ENCODE measurements around the gene SEC61A1. TPM values are rescaled to one million over a fixed set of nuclear protein-coding genes. Genes with fewer than 3 reads are reported as not detected.
A peak's percentile ranks its signal among the peaks of the same experiment; 100 is the strongest.

Gene SEC61A1
- total RNA-seq, 2 donors from 2014 or later = 152 to 174 TPM

GRCh38 chr3:128056258-128056657 is 4.0 kb downstream of the SEC61A1 start:
- no peak for TF ChIP-seq CTCF (conservative IDR thresholded peaks at IDR 0.05)
- Histone ChIP-seq H3K36me3 (ENCODE audit: control insufficient read depth, insufficient read depth, low read length) (peaks cover 75% of the 10 kb centered on the region), H3K4me1 (ENCODE audit: control insufficient read depth, insufficient read depth, low read length) (no peaks in the 10 kb centered on the region), H3K9me3 (ENCODE audit: control insufficient read depth, low read length) (no peaks in the 10 kb centered on the region), H3K27me3 (ENCODE audit: control insufficient read depth, insufficient read depth, low read length, poor library complexity, severe bottlenecking) (no peaks in the 10 kb centered on the region), H3K4me3 (ENCODE audit: low read length) (peak overlapping the region; percentile 99), H3K9ac (ENCODE audit: extremely low read depth, low read length, poor library complexity, severe bottlenecking) (no peak overlapping the region), H3K27ac (ENCODE audit: low read depth, low read length) (no peak overlapping the region)
- Mint-ChIP-seq H3K4me1 (peaks cover 29% of the 10 kb centered on the region), H3K4me3 (no peak overlapping the region), H3K36me3 (ENCODE audit: low read depth) (peaks cover 65% of the 10 kb centered on the region), H3K27me3 (ENCODE audit: insufficient read depth) (no peaks in the 10 kb centered on the region), H3K9me3 (no peaks in the 10 kb centered on the region), H3K27ac (no peak overlapping the region)
- WGBS, 2 experiments (ENCODE audit: insufficient coverage in 1 of 2, insufficient read length in 1 of 2) = 89 to 98% methylated on average over 3 to 4 of the region's 4 CpGs
- DNase-seq = no peak

- Histone ChIP-seq H3K9ac (ENCODE audit: extremely low read depth, low read length, poor library complexity, severe bottlenecking) (no peak overlapping the region), H3K27me3 (ENCODE audit: control insufficient read depth, insufficient read depth, low read length, poor library complexity, severe bottlenecking) (no peaks in the 10 kb centered on the region), H3K4me3 (ENCODE audit: low read length) (no peak overlapping the region), H3K27ac (ENCODE audit: low read depth, low read length) (no peak overlapping the region), H3K36me3 (ENCODE audit: control insufficient read depth, insufficient read depth, low read length) (peaks cover 90% of the 10 kb centered on the region), H3K4me1 (ENCODE audit: control insufficient read depth, insufficient read depth, low read length) (no peaks in the 10 kb centered on the region), H3K9me3 (ENCODE audit: control insufficient read depth, low read length) (no peaks in the 10 kb centered on the region)
- Mint-ChIP-seq H3K4me3 (no peak overlapping the region), H3K27ac (no peak overlapping the region), H3K27me3 (ENCODE audit: insufficient read depth) (no peaks in the 10 kb centered on the region), H3K9me3 (no peaks in the 10 kb centered on the region), H3K36me3 (ENCODE audit: low read depth) (peaks cover 85% of the 10 kb centered on the region), H3K4me1 (no peaks in the 10 kb centered on the region)
- TF ChIP-seq CTCF (conservative IDR thresholded peaks at IDR 0.05) = peak; percentile 48
- 93 to 94% methylated on average over 11 of the region's 11 CpGs for WGBS, 2 experiments (ENCODE audit: insufficient coverage in 1 of 2, insufficient read length in 1 of 2)
- peak; percentile 43 for DNase-seq
Measured at GRCh38 chr3:128060473-128061381, 8.5 kb downstream of the SEC61A1 start.

- Mint-ChIP-seq H3K4me3 (no peak overlapping the region), H3K27ac (no peak overlapping the region), H3K9me3 (no peaks in the 10 kb centered on the region), H3K36me3 (ENCODE audit: low read depth) (peaks cover 86% of the 10 kb centered on the region), H3K4me1 (no peaks in the 10 kb centered on the region), H3K27me3 (ENCODE audit: insufficient read depth) (no peaks in the 10 kb centered on the region)
- peak; percentile 36 for DNase-seq
- Histone ChIP-seq H3K4me1 (ENCODE audit: control insufficient read depth, insufficient read depth, low read length) (no peaks in the 10 kb centered on the region), H3K36me3 (ENCODE audit: control insufficient read depth, insufficient read depth, low read length) (peaks cover 91% of the 10 kb centered on the region), H3K27me3 (ENCODE audit: control insufficient read depth, insufficient read depth, low read length, poor library complexity, severe bottlenecking) (no peaks in the 10 kb centered on the region), H3K9me3 (ENCODE audit: control insufficient read depth, low read length) (no peaks in the 10 kb centered on the region), H3K27ac (ENCODE audit: low read depth, low read length) (no peak overlapping the region), H3K9ac (ENCODE audit: extremely low read depth, low read length, poor library complexity, severe bottlenecking) (no peak overlapping the region), H3K4me3 (ENCODE audit: low read length) (no peak overlapping the region)
- 83 to 86% methylated on average over 8 of the region's 8 CpGs for WGBS, 2 experiments (ENCODE audit: insufficient coverage in 1 of 2, insufficient read length in 1 of 2)
- no peak for TF ChIP-seq CTCF (conservative IDR thresholded peaks at IDR 0.05)
Measured at GRCh38 chr3:128062033-128062745, 10.0 kb downstream of the SEC61A1 start.
